Measurements from ENCODE around the gene ZNF487. TPM values are rescaled to one million over a fixed set of nuclear protein-coding genes. Genes with fewer than 3 reads are reported as not detected.

The ZNF487 gene
- polyA plus RNA-seq, 2 of the 4 experiments (the other 2 are of a cell fraction): 4.3 to 7.2 TPM

DNA sequence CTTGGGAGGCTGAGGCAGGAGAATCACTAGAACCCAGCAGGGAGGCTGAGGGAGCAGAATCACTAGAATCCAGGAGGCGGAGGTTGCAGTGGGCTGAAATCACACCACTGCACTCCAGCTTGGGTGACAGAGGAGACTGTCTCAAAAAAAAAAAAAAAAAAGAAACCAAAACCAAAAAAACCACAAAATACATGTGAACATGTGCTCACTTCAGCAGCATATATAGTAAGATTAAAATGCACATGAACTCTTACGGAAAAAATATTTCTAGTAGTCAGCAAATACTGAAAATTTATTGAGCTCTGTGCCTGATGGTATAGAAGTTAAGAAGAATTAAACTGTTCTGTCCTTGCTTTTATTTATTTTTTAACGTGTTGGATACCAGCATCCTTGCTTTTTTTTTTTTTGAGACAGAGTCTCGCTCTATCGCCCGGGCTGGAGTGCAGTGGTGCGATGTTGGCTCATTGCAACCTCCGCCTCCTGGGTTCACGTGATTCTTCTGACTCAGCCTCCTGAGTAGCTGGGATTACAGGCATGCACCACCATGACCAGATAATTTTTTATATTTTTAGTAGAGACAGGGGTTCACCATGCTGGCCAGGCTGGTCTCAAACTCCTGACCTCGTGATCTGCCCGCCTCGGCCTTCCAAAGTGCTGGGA is 9.6 kb upstream of the ZNF487 start:
- no peak overlapping the region for H3K27ac ChIP-seq
- no peak for ATAC-seq
- no peak for FAIRE-seq
- no peaks in the 10 kb centered on the region for H3K4me1 ChIP-seq
- ChIA-PET CTCF (interaction anchor here (0.7 kb wide), 1 partner anchor 74 kb away, joined by 3 read pairs; no protein-coding TSS in a partner anchor), POLR2A (no interaction called here)
- no peak overlapping the region for H3K4me2 ChIP-seq
- TF ChIP-seq FOSL2 (IDR thresholded peaks at IDR 0.05) (no peak), FOSL2 (CRISPR knock-in tag; IDR thresholded peaks at IDR 0.05) (no peak), MAFK (IDR thresholded peaks at IDR 0.05; ENCODE audit: partially characterized antibody) (peak; percentile 41)
- H3K4me3 ChIP-seq: no peak overlapping the region
- no peaks in the 10 kb centered on the region for H3K9me3 ChIP-seq
- no peak for DNase-seq (ENCODE audit: low read depth in 1 of 2, low spot score in 1 of 2)
- 89% methylated on average over 12 of the region's 12 CpGs for WGBS (ENCODE audit: missing lambda C conversion rate)

DNA sequence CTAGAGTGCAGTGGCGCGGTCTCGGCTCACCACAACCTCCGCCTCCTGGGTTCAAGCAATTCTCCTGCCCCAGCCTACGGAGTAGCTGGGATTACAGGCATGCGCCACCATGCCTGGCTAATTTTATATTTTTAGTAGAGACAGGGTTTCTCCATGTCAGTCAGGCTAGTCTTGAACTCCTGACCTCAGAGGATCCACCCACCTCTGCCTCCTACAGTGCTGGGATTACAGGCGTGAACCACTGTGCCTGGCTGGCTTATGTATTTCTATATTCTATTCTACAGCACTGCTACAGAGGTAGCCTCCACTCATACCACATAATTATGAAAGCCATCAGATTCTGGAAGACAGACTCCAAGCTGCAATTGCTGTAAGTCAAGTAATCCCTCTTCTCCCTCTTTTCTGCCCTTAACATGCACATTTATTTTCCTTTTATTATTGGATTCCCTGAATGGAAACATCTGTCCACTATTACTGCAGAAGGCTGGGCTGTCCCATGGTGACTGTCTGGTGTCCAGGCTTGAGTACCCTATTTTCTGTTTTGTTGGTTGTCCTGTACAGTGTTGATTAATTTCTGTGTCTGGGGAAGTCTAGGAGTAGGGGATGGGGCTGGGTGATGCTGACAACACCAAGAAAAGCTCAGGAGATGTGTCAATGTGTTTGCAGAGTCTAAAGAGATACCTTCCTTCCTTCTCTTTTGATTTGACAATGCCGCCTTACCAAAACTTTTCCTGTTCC is 5.8 kb upstream of the ZNF487 start:
- H3K4me2 ChIP-seq: no peak overlapping the region
- H3K4me3 ChIP-seq: no peak overlapping the region
- ChIA-PET CTCF (interaction anchor here (0.6 kb wide), 1 partner anchor 210 kb away, joined by 3 read pairs; no protein-coding TSS in a partner anchor), POLR2A (interaction anchor here (1.0 kb wide), 1 partner anchor 24 kb away, joined by 3 read pairs; no protein-coding TSS in a partner anchor)
- H3K27ac ChIP-seq: no peak overlapping the region
- 88% methylated on average over 8 of the region's 8 CpGs for WGBS (ENCODE audit: missing lambda C conversion rate)
- TF ChIP-seq ZC3H11A (IDR thresholded peaks at IDR 0.05) (no peak), MAZ (IDR thresholded peaks at IDR 0.05; ENCODE audit: borderline replicate concordance, low read depth, low read length) (no peak), RFX5 (IDR thresholded peaks at IDR 0.05) (no peak), ESRRA (IDR thresholded peaks at IDR 0.05; ENCODE audit: borderline replicate concordance, low read length) (no peak), RAD21 (conservative IDR thresholded peaks at IDR 0.05 in 1 of 2, IDR thresholded peaks at IDR 0.05 in 1 of 2) (no peak), SMC3 (IDR thresholded peaks at IDR 0.05) (no peak), GATA3 (IDR thresholded peaks at IDR 0.05; ENCODE audit: borderline replicate concordance) (no peak), CHD2 (IDR thresholded peaks at IDR 0.05; ENCODE audit: low read length, partially characterized antibody) (no peak), KDM1A (IDR thresholded peaks at IDR 0.05; ENCODE audit: low read depth) (no peak), CBX8 (IDR thresholded peaks at IDR 0.05) (no peak), PHF8 (IDR thresholded peaks at IDR 0.05; ENCODE audit: borderline replicate concordance, low read depth) (no peak), RCOR1 (IDR thresholded peaks at IDR 0.05; ENCODE audit: low read depth, low read length) (no peak), HOXB13 (CRISPR knock-in tag; IDR thresholded peaks at IDR 0.05; ENCODE audit: low read depth) (no peak), TFCP2L1 (CRISPR knock-in tag; IDR thresholded peaks at IDR 0.05) (no peak), SREBF2 (IDR thresholded peaks at IDR 0.05) (no peak), KDM5A (IDR thresholded peaks at IDR 0.05) (no peak)
- TF ChIP-seq, protein P1, sequence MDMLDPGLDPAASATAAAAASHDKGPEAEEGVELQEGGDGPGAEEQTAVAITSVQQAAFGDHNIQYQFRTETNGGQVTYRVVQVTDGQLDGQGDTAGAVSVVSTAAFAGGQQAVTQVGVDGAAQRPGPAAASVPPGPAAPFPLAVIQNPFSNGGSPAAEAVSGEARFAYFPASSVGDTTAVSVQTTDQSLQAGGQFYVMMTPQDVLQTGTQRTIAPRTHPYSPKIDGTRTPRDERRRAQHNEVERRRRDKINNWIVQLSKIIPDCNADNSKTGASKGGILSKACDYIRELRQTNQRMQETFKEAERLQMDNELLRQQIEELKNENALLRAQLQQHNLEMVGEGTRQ (IDR thresholded peaks at IDR 0.05): no peak
- TF ChIP-seq, protein P2, sequence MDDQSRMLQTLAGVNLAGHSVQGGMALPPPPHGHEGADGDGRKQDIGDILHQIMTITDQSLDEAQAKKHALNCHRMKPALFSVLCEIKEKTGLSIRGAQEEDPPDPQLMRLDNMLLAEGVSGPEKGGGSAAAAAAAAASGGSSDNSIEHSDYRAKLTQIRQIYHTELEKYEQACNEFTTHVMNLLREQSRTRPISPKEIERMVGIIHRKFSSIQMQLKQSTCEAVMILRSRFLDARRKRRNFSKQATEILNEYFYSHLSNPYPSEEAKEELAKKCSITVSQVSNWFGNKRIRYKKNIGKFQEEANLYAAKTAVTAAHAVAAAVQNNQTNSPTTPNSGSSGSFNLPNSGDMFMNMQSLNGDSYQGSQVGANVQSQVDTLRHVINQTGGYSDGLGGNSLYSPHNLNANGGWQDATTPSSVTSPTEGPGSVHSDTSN (IDR thresholded peaks at IDR 0.05): no peak
- TF ChIP-seq, protein P3, sequence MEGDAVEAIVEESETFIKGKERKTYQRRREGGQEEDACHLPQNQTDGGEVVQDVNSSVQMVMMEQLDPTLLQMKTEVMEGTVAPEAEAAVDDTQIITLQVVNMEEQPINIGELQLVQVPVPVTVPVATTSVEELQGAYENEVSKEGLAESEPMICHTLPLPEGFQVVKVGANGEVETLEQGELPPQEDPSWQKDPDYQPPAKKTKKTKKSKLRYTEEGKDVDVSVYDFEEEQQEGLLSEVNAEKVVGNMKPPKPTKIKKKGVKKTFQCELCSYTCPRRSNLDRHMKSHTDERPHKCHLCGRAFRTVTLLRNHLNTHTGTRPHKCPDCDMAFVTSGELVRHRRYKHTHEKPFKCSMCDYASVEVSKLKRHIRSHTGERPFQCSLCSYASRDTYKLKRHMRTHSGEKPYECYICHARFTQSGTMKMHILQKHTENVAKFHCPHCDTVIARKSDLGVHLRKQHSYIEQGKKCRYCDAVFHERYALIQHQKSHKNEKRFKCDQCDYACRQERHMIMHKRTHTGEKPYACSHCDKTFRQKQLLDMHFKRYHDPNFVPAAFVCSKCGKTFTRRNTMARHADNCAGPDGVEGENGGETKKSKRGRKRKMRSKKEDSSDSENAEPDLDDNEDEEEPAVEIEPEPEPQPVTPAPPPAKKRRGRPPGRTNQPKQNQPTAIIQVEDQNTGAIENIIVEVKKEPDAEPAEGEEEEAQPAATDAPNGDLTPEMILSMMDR (IDR thresholded peaks at IDR 0.05): no peak
- TF ChIP-seq, protein P4, sequence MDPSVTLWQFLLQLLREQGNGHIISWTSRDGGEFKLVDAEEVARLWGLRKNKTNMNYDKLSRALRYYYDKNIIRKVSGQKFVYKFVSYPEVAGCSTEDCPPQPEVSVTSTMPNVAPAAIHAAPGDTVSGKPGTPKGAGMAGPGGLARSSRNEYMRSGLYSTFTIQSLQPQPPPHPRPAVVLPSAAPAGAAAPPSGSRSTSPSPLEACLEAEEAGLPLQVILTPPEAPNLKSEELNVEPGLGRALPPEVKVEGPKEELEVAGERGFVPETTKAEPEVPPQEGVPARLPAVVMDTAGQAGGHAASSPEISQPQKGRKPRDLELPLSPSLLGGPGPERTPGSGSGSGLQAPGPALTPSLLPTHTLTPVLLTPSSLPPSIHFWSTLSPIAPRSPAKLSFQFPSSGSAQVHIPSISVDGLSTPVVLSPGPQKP (IDR thresholded peaks at IDR 0.05; ENCODE audit: low read depth, low read length): no peak
- ATAC-seq (no peak), DNase-seq (ENCODE audit: low read depth in 1 of 2, low spot score in 1 of 2) (no peak), FAIRE-seq (no peak)
- no peaks in the 10 kb centered on the region for H3K4me1 ChIP-seq
- no peaks in the 10 kb centered on the region for H3K9me3 ChIP-seq

Data from A549 (cell line).